ENCODE results near the gene RANBP3.

RANBP3 gene

DNA sequence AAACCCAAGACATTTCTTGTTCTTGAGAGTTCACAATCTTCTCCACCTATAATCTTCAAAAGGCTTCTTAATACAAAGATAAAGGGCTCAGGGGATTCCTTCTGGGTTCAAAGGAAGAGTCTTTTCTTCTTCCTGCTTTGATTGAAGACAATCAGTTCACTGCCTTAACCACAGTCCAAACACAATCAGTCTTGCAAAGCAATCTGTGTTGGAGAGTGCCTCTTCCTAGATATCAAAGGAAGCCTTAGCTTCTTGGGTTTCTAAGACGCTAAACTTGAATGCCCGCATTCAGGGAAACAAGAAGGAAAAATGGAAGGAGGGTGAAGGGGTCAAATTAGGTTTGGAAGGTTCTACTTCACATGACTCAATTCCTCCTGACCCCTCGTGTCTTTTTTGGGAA, 27.2 kb downstream of the RANBP3 start:
- DNase-seq (ENCODE audit: low spot score) = no peak

DNA sequence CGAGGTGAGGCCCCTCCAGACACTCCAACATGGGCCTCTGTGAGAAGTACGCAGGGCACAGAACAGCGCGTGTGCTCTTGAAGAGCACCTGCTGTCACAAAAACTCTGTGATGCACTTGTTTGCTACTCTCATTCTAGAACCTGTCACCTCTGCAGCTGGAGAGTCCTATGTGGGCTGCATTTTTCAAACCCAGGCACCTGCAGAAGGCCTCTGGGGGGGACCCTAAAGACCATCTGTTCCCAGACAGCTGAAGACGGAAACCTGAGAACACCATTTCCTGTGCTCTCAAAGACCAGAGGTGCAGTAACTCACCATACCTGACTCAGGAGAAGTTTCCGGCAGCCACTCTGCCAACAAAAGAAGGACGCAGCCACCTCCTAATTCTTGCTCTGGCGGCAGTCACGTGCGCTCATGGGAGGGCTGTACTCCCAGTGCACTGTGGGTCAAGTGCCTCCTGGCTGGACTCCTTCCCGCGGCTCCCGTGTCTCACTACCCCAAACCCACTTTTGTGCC, 28.1 kb downstream of the RANBP3 start:
- DNase-seq (ENCODE audit: low spot score) = no peak

DNA sequence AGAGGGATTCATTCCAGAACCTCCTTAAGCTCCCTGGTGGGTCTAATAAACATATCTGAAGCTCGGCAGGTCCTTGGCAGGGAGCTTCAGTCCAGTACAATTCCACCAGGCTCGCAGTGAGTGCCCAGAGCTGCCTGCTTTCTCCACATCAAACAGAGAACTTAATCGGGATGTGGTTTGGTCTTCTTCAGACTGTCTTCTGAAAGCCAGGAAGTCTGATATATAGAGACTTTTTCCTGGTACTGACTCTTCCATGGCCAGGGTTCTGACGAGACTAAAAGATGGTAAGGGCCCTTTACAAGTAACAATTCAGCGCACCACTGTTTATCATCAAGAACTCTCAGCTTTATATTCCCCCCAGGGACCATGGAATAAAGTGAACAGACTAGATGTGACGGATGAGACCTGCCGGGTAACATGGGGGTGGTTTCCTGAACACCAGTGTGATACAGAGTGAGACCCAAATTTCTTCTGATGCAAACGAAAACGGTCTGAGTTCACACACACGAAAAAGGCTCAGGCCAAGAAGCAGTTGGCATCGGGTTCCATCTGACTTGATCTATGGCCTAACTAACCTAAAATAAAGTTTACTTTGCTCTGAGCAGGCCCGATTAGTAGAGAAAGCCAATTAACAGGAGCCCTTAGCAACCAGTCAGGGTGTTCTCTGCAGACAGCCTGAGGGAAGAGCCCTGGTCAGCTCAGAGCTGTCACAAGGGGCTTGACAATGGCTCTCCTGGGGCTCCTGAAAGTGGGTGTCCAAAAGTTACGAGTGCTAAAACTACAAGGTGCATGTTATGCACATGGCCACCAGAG, 29.0 kb downstream of the RANBP3 start:
- DNase-seq (ENCODE audit: low spot score) = no peak

DNA sequence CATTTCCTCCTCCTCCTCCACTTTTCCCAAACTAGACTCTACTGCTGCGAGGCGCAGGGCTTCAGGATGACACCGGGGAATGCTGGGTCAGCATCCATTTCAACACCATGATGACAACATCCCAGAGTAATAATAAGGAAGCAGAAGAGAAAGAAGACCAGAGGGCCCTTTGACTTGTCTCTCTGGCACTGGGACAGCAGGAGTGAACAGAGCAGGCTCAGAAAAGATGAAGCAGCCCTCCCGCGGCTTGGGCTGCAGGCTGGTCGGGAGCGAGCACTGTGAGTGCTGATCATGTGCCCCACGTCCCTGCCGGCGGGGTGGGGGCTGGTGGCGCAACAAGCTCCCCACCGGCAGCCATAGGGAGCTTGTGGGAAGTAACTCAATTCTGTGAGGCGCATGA, 30.5 kb downstream of the RANBP3 start:
- DNase-seq (ENCODE audit: low spot score) = no peak

DNA sequence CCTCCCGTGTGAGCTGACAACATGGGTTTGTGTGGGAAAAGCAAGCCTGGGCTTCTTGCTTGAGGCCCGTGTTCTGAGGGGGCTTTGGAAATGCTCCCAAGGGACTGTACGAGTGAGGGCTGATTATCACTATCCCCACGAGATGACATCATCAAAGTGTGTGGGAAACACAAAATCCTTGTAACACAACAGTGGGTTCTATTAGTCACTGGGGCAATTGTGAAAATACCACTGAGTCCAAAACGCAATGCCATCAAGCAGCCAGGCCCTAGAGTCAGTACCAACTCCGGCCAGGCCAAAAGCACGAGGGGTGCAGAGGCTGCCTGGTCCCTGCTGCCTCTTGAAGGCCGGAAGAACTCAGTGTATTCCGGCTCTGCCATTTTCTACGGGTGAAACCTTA, 34.3 kb downstream of the RANBP3 start:
- DNase-seq (ENCODE audit: low spot score) = no peak

DNA sequence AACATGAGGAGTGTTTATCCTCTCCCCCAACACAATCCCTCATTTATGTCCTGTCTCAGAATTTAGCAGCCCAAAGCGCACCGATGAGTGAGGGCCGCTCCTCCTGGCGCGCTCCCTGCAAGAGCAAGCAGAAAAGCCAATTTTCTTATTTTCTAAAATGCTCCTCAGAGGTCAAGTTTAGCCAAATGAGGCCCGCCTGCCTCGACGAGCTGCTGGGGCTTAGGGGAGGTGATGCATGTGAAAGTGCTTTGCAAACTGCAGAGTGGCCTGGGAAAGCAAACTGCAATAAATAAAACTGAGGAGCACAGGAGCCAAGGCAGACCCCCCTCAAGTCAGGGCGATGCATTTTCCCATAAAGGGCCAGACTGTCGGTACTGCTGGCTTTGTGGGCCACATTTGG, 34.9 kb downstream of the RANBP3 start:
- DNase-seq (ENCODE audit: low spot score) = no peak

DNA sequence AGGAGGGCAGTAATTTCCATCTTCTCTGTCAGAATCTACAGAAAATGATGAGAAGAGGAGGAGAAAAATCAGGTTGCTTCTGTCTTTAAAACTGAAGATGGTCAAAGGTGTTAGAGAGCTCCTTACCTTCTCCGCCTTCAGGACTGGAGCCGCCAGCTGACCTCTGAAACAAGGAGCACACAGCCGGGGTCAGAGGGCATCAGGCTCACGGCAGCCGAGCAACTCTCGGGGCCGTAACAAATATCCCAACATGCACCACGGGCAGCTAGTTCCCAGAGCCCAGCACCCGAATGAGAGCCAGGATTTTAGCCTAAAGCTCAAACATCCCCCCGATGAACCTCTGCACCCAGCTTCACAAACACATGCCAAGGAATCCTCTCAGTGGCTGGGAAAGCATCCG, 36.3 kb downstream of the RANBP3 start:
- no peak for DNase-seq (ENCODE audit: low spot score)

DNA sequence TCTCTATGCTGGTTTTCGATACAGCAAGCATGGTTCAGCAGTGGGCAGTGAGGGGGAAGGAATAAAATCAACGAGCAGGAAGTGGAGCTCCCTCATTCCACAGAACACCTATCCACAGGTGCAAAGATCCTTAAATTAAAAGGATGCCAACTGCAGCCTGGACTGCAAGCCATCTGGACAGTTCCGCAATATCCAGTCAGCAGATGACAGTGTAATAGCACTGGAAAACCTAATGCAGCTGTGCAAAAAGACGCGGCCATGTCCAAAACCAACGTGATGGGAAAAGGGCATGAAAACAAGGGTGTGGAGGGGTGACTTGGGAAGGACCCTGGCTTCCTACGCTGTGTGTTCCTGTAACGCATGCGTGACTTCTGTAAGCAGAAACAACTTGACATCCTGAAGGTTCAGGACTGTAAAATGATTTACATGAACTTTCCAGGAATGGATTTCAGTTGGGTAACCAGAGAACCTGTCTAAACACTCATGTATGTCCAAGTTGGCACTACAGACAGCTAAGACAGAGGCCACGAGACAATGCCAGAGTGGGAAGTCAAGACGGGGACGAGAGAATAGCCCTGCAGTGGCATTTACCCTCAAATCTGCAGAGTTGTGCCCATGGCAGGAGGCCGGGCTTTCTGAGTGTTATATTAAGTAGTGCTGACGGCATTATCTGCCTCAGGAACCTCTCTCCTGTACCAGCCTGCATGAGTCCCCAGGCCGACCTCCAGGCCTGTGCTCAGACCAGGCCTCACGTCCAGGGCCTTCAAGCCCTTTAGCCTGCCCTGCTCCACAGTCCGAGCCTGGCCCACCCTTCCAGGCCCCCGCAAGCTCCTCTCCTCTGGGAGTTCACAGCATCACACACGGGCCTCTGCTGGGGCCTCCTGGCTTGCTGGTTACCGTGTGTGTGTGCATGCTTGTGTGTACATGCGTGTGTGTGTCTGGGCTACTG, 37.4 kb downstream of the RANBP3 start:
- DNase-seq (ENCODE audit: low spot score) = no peak

DNA sequence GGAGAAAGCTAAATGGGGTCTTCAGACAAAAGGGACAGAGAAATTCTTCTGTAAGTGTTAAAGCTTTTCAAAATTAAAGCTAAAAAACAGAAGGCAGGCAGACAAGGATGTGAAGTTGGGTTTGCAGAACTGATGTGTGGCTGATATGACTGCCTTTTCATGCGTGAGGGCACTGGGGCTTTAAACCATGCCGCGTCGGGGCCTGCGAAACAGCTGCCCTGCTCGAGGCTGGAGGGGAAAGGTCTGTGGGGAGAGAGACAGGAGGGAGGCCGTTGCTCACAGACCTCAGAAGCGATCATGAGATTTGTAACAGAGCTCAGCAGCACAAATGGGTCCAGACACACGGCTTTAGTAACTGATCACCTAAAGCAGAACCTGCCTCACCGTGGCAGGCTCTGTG, 40.4 kb downstream of the RANBP3 start:
- no peak for DNase-seq (ENCODE audit: low spot score)

DNA sequence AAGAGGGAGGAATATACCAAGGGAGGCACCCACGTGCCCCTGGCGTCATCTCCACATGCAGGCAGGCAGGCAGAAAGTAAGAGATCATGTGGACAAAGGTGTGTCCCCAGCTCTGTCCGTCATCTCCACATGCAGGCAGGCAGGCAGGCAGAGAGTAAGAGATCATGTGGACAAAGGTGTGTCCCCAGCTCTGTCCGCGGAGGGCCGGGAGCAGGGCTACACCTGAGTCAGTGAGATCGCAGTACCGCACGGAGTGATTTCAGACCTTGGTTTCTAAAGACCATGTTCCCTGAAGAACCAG, 41.7 kb downstream of the RANBP3 start:
- no peak for DNase-seq (ENCODE audit: low spot score)

DNA sequence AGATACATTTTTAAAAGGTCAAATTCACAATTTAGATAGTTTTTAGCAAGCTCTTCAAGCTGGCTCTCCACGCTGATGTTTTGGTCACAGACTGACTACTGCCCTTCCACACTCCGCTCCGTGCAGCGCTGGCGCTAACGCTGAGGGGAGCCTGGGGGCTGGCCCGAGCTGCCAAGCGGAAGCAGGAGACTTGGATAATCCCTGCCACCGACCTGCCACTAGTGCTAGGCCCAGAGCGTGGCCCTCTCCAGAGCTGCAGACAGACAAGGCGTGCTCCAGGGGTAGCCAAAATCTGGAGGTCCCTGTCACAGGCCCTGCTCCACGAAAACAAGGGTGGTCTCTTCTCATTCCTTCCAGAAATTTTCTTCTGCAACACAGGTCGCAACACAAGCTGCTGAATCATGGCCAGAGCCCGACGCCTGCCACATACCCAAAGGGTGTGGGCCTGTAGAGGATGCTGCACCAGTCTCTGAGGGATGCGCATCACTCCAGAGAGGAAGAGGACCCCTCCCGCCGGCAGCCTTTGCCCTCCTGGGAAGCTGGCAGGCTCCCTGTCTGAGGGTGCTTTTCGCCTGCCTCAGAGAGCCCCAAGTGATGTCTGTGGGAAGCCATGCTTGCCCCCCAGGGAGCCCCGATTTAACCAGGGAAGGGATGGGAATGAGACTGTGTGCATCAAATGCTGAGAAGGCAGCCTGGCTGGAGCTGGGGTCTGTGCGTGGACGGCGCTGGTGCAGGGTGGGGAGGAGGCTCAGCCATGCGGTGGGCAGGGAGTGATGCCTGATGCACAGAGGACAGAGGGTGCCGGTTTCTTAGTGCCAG, 42.3 kb downstream of the RANBP3 start:
- no peak for DNase-seq (ENCODE audit: low spot score)

DNA sequence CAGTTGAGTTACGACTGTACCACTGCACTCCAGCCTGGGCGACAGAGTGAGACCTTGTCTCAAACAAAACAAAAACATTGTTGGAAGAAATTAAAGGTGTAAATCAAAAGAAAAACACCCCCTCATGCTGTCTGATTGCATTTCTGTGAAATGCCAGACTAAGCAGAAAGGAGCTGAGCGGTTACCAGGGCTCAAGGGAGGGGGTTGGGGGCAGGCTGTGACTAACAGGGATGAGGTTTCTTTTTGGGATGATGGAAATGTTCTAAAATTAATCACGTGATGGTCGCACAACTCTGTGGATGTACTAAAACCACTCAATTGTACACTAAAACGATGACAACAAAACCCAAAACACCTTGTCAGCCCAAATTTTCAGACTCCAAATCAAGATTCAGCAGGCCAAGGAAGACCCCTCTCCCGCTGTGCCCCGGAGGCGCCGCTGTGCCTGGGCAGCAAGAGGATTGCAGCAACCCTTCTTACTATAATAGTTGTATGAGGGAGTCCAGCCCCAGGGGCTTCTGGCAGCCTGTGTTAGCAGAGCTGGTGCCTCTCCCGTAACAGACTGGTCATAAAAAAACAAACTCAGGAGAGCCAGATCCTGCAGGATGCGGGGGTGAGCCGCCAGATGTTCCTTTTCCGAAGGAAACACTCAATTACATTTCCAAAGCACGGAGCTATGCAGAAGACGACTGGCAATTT, 43.0 kb downstream of the RANBP3 start:
- DNase-seq (ENCODE audit: low spot score) = no peak

DNA sequence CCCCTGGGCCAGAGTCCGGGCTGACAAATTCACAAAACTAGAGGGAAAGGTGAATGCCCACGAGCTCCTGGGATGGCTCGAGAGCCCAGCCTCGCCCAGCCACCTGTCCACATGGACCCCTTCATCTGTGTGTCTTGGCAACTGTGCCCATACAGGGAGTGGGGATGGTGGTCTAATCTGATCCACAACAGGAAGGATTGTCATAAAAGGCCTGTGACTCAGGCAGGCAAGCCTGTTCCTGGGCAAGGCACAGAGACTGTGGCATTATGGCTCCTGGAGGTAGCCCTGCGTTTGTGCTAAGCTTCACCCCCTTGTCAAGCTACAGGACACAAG, 43.9 kb downstream of the RANBP3 start:
- DNase-seq (ENCODE audit: low spot score) = no peak

DNA sequence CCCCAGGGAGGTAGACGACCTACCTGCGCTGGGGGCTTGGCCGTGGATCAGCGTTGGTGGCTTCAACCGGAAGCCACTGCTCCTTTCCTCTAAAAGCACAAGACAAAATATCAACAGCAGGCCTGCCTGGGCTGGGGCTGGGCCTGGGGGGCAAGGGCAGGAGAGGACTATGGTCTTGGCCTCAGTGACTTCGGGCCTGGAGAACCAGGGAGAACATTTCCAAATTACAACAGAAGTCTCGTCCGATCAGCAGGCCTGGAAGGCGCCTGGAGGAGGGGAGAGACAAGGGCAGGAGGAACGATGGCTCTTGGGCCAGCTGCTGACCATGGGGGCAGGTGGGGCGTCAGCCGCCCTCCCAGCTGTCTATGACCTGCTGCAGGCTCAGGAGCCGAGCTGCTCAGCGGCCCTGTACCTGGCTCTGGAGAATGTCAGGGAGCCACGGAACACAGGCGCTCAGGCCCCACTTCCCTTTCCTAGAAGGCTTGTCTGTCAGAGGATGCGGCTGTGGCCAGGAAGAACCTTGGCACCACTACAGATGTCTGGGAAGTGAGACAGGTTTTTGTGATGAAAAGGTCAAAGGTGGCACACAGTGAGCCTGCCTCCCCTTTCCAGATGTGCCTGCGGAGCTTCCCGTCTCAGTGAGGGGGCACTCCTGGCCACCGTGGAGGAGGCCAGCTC, 44.4 kb downstream of the RANBP3 start:
- DNase-seq (ENCODE audit: low spot score) = no peak

DNA sequence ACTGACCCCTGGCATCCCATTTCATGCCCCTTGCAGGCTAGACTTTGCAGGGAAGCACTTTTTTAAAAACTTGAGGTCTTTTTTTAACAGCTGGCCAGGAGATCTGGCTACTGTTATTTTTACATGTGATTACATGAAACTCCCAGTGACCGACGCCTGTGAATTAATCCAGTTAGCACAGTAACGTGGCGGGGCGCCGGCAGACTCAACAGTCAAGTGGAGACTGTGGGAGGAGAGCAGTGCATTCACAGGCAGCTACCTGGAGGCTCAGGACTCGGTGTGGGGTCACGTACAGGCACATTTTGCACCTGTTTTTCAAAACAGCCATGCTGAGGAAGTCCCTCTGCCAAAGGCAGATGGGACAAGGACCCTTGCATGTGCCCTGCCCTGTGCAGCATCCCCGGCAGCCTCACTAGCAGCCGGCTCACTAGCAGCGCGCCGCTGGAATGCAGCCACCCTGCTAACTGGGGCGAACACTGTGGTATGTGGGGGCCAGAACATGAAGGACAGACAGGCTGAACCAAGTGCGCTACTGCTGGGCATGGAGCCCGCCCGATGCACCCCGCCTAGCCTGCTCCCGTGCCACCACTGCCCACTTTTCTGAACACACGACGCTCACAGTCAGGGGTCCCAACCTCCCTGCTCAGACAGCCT, 45.2 kb downstream of the RANBP3 start:
- no peak for DNase-seq (ENCODE audit: low spot score)

DNA sequence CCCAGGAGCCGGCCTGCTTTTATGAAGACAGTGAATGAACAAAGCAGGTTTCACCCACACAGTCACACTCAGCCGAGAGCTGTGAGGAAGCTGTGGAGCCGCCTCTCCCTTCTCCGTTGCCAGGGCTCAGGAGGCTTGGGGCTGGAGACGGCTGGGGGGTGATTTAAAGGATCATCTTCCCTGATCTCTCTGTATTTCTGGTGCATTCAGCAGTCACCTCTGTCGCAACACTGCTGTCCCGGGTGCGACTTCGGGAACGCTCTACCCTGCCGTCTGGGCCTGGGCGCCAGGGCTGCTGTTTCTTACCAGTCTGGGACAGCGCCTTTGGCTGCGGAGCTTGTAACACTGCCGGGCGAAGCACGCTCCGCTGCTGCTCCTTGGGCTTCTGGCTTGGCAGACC, 45.8 kb downstream of the RANBP3 start:
- no peak for DNase-seq (ENCODE audit: low spot score)

DNA sequence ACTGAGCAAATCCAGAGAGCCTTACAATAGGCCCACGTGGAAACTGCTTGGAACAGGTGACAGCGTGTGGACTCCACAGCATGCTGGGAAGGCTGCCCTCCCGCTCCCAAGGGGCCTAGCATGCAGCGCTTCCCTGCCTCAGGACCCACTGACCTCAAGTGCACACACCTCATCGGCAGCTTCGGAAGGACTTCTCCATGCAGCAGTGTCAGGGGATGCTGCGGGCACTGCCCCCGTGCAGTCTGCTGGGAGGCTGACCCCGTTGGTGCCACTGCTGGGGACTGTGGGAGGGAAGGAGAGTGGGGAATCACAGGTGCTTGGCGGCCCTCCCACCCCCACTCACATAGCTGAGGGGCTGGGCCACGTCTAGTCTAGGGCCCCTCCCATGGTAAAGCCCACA, 46.7 kb downstream of the RANBP3 start:
- no peak for DNase-seq (ENCODE audit: low spot score)

DNA sequence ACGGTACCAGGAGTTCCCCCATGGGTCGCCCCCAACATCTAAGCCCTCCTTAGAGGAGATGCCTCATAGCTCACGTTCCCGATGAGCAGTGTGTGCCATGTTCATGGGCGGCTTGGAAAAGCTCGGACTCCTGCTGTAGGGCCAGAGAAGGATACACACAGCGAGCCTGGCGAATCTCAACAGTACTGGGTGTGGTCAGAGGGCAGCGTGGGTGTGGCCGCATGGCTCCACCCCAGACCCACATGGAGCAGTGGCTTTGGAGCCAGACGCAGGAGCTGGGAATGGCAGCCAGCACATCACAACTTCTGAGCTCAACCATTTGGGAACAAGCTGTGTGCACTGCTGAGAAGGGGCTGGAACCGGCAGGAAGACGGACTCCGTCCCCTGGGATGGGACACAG, 48.3 kb downstream of the RANBP3 start:
- DNase-seq (ENCODE audit: low spot score) = no peak

DNA sequence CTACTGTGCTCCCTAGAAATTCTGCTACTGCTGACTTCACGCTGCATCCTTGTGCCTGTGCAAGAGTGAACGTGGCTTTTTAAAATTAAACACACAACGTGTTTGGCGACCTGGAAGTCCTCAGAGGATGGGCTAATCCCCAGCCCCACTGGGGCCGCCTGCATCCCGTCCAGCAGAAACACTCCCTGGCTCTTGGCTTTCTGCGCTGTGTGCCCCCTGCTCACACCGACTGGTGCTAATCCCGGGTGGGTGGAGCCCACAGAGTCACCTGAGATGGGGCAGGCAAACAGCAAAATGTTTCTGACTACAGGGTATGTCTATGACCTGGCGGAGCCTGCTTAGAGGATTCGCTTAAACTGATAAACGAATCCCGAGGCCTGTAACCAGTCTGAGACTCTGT, 48.8 kb downstream of the RANBP3 start:
- DNase-seq (ENCODE audit: low spot score) = no peak

DNA sequence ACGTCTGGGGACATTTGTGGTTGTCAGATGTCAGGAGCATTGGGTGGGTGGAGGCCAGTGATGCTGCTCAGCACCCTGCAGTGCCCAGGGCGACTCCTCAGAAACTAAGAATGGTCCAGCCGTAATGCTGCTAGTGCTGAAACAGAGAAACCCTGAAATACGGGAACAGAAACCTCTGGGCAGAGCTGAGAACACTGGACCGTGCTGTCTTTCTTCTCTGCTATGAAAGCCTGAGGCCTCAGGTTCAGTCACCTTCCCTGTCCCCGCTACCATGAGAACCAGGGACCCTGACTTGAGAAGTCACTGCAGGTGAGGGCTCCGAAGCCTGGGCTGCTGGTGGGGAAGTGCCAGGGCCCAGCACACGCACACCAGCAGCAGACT, 50.5 kb downstream of the RANBP3 start:
- no peak for DNase-seq (ENCODE audit: low spot score)

Data from hematopoietic multipotent progenitor cell treated with erythropoietin and hydrocortisone succinate and interleukin-3 and kit ligand, for 17 days (in vitro differentiated cells).